NT2/D1 (cell line): ENCODE data around the gene XYLT1.

Experiments
- DNase-seq: peaks from one replicate; pipeline ENCODE4 v3.0.0-alpha.2; 2011; ENCODE audit warnings: low read depth, low spot score
- H3K27me3 ChIP-seq: 2 replicates; pipeline ENCODE4 v1.6.0; 2011; ENCODE audit warnings: mild to moderate bottlenecking; ENCODE audit not compliant: insufficient read length, insufficient read depth
- H3K36me3 ChIP-seq: 2 replicates; pipeline ENCODE4 v1.6.1; 2011; ENCODE audit warnings: mild to moderate bottlenecking, low read length, mixed read lengths; ENCODE audit not compliant: insufficient read depth, insufficient read length
- H3K4me1 ChIP-seq: 2 replicates; pipeline ENCODE4 v1.5.1; 2011; ENCODE audit not compliant: insufficient read depth, insufficient read length
- H3K4me3 ChIP-seq: 2 replicates; pipeline ENCODE4 v1.5.1; 2011; ENCODE audit warnings: low read depth; ENCODE audit not compliant: insufficient read length
- H3K9ac ChIP-seq: 2 replicates; pipeline ENCODE4 v1.6.0; 2011; ENCODE audit warnings: low read depth; ENCODE audit not compliant: insufficient read length
- H3K9me3 ChIP-seq: 2 replicates; pipeline ENCODE4 v1.5.1; 2011; ENCODE audit warnings: mild to moderate bottlenecking, low read length; ENCODE audit not compliant: insufficient read depth
- SUZ12 ChIP-seq: IDR thresholded peaks from 2 replicates; pipeline ENCODE4 v1.6.1; 2011; ENCODE audit not compliant: insufficient read length, insufficient read depth; ENCODE audit errors: extremely low read depth
- YY1 ChIP-seq: IDR thresholded peaks from 2 replicates; pipeline ENCODE4 v1.6.1; 2011; ENCODE audit not compliant: insufficient read length, insufficient read depth
- ZNF274 ChIP-seq: IDR thresholded peaks from 2 replicates; pipeline ENCODE4 v1.6.1; 2011; ENCODE audit warnings: mild to moderate bottlenecking, low read depth, low read length

The XYLT1 gene

DNA sequence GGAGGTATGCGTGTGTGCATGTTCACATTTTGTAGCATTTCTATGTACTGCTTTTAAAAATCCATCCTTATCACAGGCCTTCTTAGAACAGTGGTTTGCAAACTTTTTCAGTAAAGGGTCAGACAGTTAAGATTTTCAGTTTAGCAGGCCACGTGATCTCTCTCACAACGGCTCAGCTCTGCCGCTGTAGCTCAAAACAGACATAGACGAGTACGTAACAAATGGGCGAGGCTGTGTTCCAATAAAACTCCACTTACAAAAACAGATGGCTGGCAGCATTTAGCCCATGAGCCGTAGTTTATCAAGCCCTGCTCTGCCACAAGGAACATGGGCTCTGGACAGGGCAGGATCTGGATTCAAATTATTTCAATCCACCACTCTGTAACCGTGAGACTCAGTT is 141.8 kb downstream of the XYLT1 start:
- no peak for TF ChIP-seq ZNF274
- no peak for TF ChIP-seq SUZ12
- no peak for TF ChIP-seq YY1
- Histone ChIP-seq H3K36me3 (no peaks in the 10 kb centered on the region), H3K4me3 (no peak overlapping the region), H3K9me3 (peaks cover 8% of the 10 kb centered on the region; the same call in 1 of the 2 replicates), H3K4me1 (peaks cover 4% of the 10 kb centered on the region), H3K27me3 (no peaks in the 10 kb centered on the region), H3K9ac (no peak overlapping the region)
- no peak for DNase-seq

DNA sequence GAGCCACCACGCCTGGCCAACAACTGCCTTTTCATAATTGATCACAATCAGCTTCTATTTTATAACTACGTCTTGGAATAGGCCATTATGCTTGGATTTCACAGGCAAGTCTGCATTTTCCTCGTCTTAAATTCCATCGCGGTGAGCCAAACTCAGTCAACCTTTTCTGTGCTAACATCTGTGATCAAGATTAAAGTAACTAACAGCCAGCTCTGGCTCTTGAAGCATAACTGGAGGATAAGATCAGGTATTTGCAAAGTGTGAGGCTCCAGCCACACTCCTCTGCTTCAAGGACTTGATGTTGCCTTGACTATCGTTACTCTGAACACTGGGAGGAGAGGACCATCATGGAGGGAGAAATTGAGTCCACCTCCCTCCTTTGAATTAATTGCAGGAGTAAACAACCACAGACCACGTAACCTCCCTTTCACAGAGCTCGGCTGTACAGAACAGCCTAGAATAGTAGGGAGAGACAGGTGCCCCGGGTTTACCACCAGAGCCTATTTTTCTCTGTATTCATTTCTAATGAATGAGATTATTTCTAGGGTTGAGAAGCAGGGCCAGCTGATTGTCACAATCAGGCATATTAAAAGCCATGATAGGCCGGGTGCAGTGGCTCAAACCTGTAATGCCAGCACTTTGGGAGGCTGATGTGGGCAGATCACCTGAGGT is 143.0 kb downstream of the XYLT1 start:
- H3K9ac ChIP-seq: no peak overlapping the region
- H3K4me1 ChIP-seq: peaks cover 4% of the 10 kb centered on the region
- no peak overlapping the region for H3K4me3 ChIP-seq
- peaks cover 11% of the 10 kb centered on the region; the same call in 1 of the 2 replicates for H3K9me3 ChIP-seq
- DNase-seq: no peak
- no peaks in the 10 kb centered on the region for H3K36me3 ChIP-seq
- no peak for TF ChIP-seq ZNF274
- TF ChIP-seq YY1: no peak
- no peak for TF ChIP-seq SUZ12
- no peaks in the 10 kb centered on the region for H3K27me3 ChIP-seq

DNA sequence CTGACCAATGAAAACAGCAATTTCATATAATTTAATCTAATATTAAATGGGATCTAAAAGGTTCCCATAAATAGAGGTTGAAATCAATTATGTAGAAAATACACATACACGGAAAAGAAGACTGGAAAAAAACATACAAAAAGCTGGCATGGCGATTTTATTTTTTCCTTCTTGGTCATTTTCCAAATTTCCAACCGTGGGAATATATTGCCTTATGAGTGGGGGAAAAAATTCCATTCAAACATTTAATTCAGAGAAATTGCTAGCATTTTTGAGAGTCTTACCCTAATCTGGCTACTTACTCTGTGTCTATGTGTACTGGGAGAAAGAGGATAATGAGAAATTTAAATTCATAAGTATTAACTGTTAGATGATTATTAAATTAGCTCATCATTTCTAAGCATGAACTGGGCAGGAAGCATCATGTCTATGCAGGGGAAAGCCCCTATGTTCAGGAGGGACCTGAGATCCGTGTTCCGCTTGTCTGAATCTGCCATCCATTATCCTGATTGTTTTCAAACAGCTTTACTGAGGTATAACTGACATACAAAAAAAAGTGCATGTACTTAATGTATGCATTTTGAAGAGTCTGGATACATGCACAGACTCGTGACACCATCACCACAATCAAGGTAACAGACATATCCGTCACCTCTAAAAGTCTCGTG is 145.2 kb downstream of the XYLT1 start:
- TF ChIP-seq YY1: no peak
- TF ChIP-seq ZNF274: no peak
- no peak for TF ChIP-seq SUZ12
- H3K36me3 ChIP-seq: no peaks in the 10 kb centered on the region
- peaks cover 11% of the 10 kb centered on the region; the same call in 1 of the 2 replicates for H3K9me3 ChIP-seq
- no peak overlapping the region for H3K9ac ChIP-seq
- no peaks in the 10 kb centered on the region for H3K27me3 ChIP-seq
- DNase-seq: no peak
- no peak overlapping the region for H3K4me3 ChIP-seq
- H3K4me1 ChIP-seq: peaks cover 2% of the 10 kb centered on the region

DNA sequence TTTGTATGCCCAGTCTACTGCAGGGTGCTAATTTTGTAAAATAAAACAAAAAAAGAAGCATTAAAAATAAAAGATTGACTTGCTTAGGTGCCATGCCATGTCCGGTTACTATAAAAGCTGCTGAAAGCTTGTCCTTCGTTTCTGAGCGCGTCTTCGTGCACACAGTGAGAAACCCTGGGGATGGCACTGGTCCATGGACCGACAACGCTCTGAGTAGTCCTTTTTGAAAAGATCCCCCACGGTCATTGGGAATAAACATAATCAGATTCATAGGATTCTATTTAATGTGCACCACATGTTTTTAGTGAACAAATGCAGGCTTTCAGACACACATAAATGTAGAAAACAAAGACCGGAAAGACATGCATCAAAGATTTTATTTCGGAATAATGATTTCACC is 146.3 kb downstream of the XYLT1 start:
- Histone ChIP-seq H3K9ac (no peak overlapping the region), H3K4me3 (no peak overlapping the region), H3K27me3 (no peaks in the 10 kb centered on the region), H3K36me3 (no peaks in the 10 kb centered on the region), H3K9me3 (peaks cover 11% of the 10 kb centered on the region; the same call in 1 of the 2 replicates), H3K4me1 (peaks cover 5% of the 10 kb centered on the region)
- no peak for DNase-seq
- TF ChIP-seq YY1 (no peak), SUZ12 (no peak)

DNA sequence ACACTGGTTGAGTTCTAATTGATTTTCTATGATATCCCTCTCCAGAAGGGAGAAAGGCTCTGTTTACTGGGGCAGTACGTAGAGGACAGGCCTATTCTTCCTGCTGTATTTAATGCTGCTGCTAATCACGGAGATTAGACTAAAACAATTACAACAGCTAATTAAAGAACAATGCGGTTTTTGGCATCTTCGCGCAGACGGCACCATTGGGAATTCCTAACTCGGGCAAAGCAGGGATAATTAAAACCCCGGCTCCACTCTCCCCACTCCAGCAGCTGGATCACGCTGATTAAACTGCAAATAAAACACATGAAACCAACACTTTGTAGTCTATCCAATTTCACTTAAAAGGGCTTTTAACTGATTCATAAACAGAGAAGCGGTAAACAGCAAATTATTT is 147.6 kb downstream of the XYLT1 start:
- H3K4me1 ChIP-seq: peaks cover 8% of the 10 kb centered on the region
- no peak overlapping the region for H3K9ac ChIP-seq
- H3K4me3 ChIP-seq: no peak overlapping the region
- H3K27me3 ChIP-seq: no peaks in the 10 kb centered on the region
- TF ChIP-seq ZNF274: no peak
- TF ChIP-seq YY1: no peak
- no peak for TF ChIP-seq SUZ12
- no peak for DNase-seq
- H3K36me3 ChIP-seq: no peaks in the 10 kb centered on the region
- peaks cover 11% of the 10 kb centered on the region; the same call in 1 of the 2 replicates for H3K9me3 ChIP-seq

DNA sequence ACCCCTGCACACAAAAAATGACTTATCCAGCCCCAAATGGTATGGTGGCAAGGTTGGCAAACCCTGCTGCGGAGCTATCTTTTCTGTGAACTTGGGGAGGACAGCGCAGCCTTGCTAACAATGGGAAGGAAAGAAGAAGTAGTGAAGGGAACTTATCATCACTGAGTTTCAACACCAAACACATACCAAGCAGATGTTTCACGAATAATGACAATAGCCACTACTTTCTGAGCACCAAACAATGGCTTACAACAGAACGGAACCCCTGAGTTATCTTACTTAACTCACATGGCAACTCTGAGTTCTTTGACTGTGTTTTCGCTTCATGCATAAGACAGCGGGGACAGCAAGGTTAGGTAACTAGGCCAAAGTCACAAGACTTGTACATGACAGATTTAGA is 148.9 kb downstream of the XYLT1 start:
- Histone ChIP-seq H3K9ac (no peak overlapping the region), H3K9me3 (peaks cover 11% of the 10 kb centered on the region; the same call in 1 of the 2 replicates), H3K36me3 (no peaks in the 10 kb centered on the region), H3K4me1 (peaks cover 8% of the 10 kb centered on the region), H3K4me3 (no peak overlapping the region), H3K27me3 (no peaks in the 10 kb centered on the region)
- TF ChIP-seq YY1: no peak
- no peak for TF ChIP-seq ZNF274
- TF ChIP-seq SUZ12: no peak
- DNase-seq: no peak

DNA sequence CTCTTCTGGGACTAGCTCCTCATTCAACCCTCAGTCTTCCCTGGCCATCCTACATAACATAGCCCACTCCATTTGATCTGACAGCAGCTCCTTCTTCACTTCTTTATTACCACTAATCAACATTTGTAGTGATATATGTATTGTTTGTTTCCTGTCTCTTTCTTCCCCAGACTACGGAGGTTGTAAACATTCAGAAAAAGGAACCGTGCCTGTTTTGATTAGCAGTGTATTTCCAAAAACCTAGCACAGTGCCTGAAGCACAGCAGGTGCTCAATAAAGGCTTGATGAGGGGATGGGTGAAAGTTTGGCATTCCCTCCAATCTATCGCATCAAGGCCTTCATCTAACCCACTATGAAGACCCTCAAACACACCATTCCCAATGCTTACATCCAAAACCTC is 150.8 kb downstream of the XYLT1 start:
- no peak overlapping the region for H3K9ac ChIP-seq
- TF ChIP-seq YY1: no peak
- no peak for TF ChIP-seq SUZ12
- TF ChIP-seq ZNF274: no peak
- peaks cover 8% of the 10 kb centered on the region for H3K4me1 ChIP-seq
- H3K4me3 ChIP-seq: no peak overlapping the region
- H3K9me3 ChIP-seq: peaks cover 11% of the 10 kb centered on the region; the same call in 1 of the 2 replicates
- no peaks in the 10 kb centered on the region for H3K36me3 ChIP-seq
- no peaks in the 10 kb centered on the region for H3K27me3 ChIP-seq
- no peak for DNase-seq

DNA sequence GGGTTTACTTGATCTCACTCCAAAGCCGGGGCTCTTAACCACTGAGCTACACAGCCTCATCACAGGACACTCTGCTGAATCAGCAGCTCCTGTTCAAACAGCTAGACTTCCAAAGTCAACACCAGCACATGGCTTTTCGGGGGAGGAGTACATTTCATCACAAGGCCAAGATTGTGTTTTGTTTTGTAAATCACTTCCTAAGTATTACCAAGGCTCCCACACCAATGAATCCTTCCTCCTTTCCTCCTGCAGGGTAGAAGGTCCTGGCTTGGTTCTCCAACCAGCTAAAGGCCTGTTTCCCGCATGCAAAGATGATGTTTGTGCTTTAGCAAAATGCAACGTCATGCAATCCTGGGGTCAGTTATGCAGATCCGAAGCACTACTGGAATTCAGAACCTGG is 152.5 kb downstream of the XYLT1 start:
- no peak overlapping the region for H3K9ac ChIP-seq
- peak; percentile 89 for DNase-seq
- no peaks in the 10 kb centered on the region for H3K27me3 ChIP-seq
- no peaks in the 10 kb centered on the region for H3K9me3 ChIP-seq
- no peaks in the 10 kb centered on the region for H3K36me3 ChIP-seq
- TF ChIP-seq ZNF274 (no peak), SUZ12 (no peak), YY1 (no peak)
- no peak overlapping the region for H3K4me3 ChIP-seq
- peaks cover 8% of the 10 kb centered on the region for H3K4me1 ChIP-seq
